Sciatic nerve (tissue), 1 donor: Measurements from ENCODE around the gene GTF2IRD2. TPM values are rescaled to one million over a fixed set of nuclear protein-coding genes. Genes with fewer than 3 reads are reported as not detected.

Experiments used
- total RNA-seq: library from RNA; stranded (reverse); fragmentation: NEBNext Ultra II Directional; extraction: Animal tissue kit (Norgen Biotek cat#: 25700); gene quantifications from one replicate; pipeline ENCODE4 v1.2.1, GENCODE V29; 2021
- donor health status: DM: no; HTN: no; CAD: no.

Gene GTF2IRD2
- total RNA-seq, 1 donor from 2014 or later, result 46.5 TPM

Other genes starting within 250 kb of the GTF2IRD2 start
- gene GTF2I, start 193.9 kb downstream of the GTF2IRD2 start, total RNA-seq, result 246 TPM
- 15.3 TPM for gene NCF1, start 77.6 kb downstream of the GTF2IRD2 start, total RNA-seq
- gene CASTOR2, start 113.1 kb upstream of the GTF2IRD2 start, total RNA-seq, result 16.0 TPM
- 30.5 TPM for gene RCC1L, start 222.2 kb upstream of the GTF2IRD2 start, total RNA-seq
- 76.8 TPM for gene GTF2IRD2B, start 241.0 kb upstream of the GTF2IRD2 start, total RNA-seq